ENCODE measurements around the gene NEK7.

Gene NEK7

GRCh38 chr1:198364471-198364870, 207.7 kb downstream of the NEK7 start:
- no peak for DNase-seq

GRCh38 chr1:198367296-198367695, 210.5 kb downstream of the NEK7 start:
- DNase-seq, result no peak

GRCh38 chr1:198370996-198371395, 214.2 kb downstream of the NEK7 start:
- no peak for DNase-seq

All from NCI-H2081 (cell line).